K562 (cell line): Measurements from ENCODE around the gene E2F3. TPM values are rescaled to one million over a fixed set of nuclear protein-coding genes. Genes with fewer than 3 reads are reported as not detected.
A peak's percentile ranks its signal among the peaks of the same experiment; 100 is the strongest.

Experiments
- CGGBP1 ChIP-seq: fragments of 250-450 bp; sonication (Bioruptor Pico); IDR thresholded peaks from 2 replicates; pipeline ENCODE4 v1.9.0; 2021; ENCODE audit warnings: mild to moderate bottlenecking
- CTCF ChIP-seq, 3 experiments: IDR thresholded peaks in 2 of 3; conservative IDR thresholded peaks in 1 of 3; 2 replicates each; pipeline ENCODE4 v1.5.1; 2011 to 2012; ENCODE audit warnings: low read length in 3 of 3, mild to moderate bottlenecking in 3 of 3, control low read depth in 2 of 3, improper control_type of control experiment in 1 of 3, inconsistent platforms in 1 of 3, low read depth in 1 of 3, mixed read lengths in 1 of 3, moderate library complexity in 1 of 3; ENCODE audit not compliant: insufficient read depth in 2 of 3
- E2F8 ChIP-seq: fragments of 450-650 bp; IDR thresholded peaks from 2 replicates; pipeline ENCODE4 v1.7.1; 2018; ENCODE audit warnings: mild to moderate bottlenecking, low read depth; ENCODE audit not compliant: partially characterized antibody
- IFI16 ChIP-seq: fragments of 250-450 bp; sonication (Bioruptor Pico); IDR thresholded peaks from 2 replicates; pipeline ENCODE4 v2.1.2; 2022; ENCODE audit warnings: mild to moderate bottlenecking, inconsistent platforms
- TARDBP ChIP-seq: fragments of 450-650 bp; IDR thresholded peaks from 2 replicates; pipeline ENCODE4 v1.6.1; 2016
- TBP ChIP-seq: optimal IDR thresholded peaks from 2 replicates; pipeline ENCODE3; 2011; ENCODE audit warnings: low read depth, low read length, improper control_type of control experiment
- ZNF165 ChIP-seq: fragments of 250-450 bp; sonication (Bioruptor Pico); IDR thresholded peaks from 2 replicates; pipeline ENCODE4 v1.4.0; 2020; ENCODE audit warnings: borderline replicate concordance
- ZNF3 ChIP-seq: fragments of 250-450 bp; sonication (Bioruptor Pico); IDR thresholded peaks from 2 replicates; pipeline ENCODE4 v1.5.0; 2021; ENCODE audit warnings: mild to moderate bottlenecking, moderate library complexity
- ZNF408 ChIP-seq: fragments of 250-450 bp; sonication (Bioruptor Pico); IDR thresholded peaks from 2 replicates; pipeline ENCODE4 v1.4.0; 2020; ENCODE audit warnings: low read depth, mild to moderate bottlenecking, moderate library complexity
- polyA plus RNA-seq, 8 experiments: library from polyadenylated mRNA; depleted of rRNA in 4 of 8; stranded (reverse) in 5 of 8; unstranded in 3 of 8; fragments of >200 nt; fragmentation: Nextera tagmentation in 2 of 8; fragmentation: Illumina TruSeq in 1 of 8; extraction: Ambion mirVana in 2 of 8; extraction: Trizol in 1 of 8; gene quantifications; 2 replicates each; pipeline versions ENCODE4 v1.2.1 to v1.2.3, GENCODE V29; 2011 to 2014; ENCODE audit warnings: inconsistent platforms in 1 of 8, missing spikeins in 1 of 8
- total RNA-seq, 7 experiments: library from RNA; depleted of rRNA in 6 of 7; stranded (reverse); fragments of >200 nt in 6 of 7; fragmentation: Illumina TruSeq in 2 of 7; extraction: Trizol in 2 of 7; gene quantifications; 2 replicates each; pipeline versions ENCODE4 v1.2.1 to v1.2.3, GENCODE V29; 2011 to 2021; ENCODE audit warnings: low replicate concordance in 1 of 7
- TF ChIP-seq, protein P1 (sequence below): fragments of 200-600 bp; sonication (generic); IDR thresholded peaks from one replicate; pipeline ENCODE4 v1.6.1; 2012; ENCODE audit warnings: mild to moderate bottlenecking, low read depth, low read length, inconsistent platforms

Gene E2F3
- total and polyA plus RNA-seq, 9 of the 15 experiments (the other 6 are each of a cell fraction or from before 2014, with no cell fraction given), result 11.1 to 44.7 (median 27.2) TPM

- TF ChIP-seq CTCF (IDR thresholded peaks at IDR 0.05 in 2 of 3, conservative IDR thresholded peaks at IDR 0.05 in 1 of 3; ENCODE audit: insufficient read depth in 2 of 3, low read depth in 1 of 3, low read length in 3 of 3) (no peak), ZNF165 (CRISPR knock-in tag) (no peak), ZNF3 (no peak), IFI16 (CRISPR knock-in tag) (no peak), CGGBP1 (CRISPR knock-in tag) (peak; percentile 67; the same call in 1 of the 2 replicates), TBP (peak; percentile 98), E2F8 (peak; percentile 100), TARDBP (0 out of 2 replicates have a peak, but pooled peaks have one; percentile 41), ZNF408 (CRISPR knock-in tag) (no peak)
- TF ChIP-seq, protein P1, sequence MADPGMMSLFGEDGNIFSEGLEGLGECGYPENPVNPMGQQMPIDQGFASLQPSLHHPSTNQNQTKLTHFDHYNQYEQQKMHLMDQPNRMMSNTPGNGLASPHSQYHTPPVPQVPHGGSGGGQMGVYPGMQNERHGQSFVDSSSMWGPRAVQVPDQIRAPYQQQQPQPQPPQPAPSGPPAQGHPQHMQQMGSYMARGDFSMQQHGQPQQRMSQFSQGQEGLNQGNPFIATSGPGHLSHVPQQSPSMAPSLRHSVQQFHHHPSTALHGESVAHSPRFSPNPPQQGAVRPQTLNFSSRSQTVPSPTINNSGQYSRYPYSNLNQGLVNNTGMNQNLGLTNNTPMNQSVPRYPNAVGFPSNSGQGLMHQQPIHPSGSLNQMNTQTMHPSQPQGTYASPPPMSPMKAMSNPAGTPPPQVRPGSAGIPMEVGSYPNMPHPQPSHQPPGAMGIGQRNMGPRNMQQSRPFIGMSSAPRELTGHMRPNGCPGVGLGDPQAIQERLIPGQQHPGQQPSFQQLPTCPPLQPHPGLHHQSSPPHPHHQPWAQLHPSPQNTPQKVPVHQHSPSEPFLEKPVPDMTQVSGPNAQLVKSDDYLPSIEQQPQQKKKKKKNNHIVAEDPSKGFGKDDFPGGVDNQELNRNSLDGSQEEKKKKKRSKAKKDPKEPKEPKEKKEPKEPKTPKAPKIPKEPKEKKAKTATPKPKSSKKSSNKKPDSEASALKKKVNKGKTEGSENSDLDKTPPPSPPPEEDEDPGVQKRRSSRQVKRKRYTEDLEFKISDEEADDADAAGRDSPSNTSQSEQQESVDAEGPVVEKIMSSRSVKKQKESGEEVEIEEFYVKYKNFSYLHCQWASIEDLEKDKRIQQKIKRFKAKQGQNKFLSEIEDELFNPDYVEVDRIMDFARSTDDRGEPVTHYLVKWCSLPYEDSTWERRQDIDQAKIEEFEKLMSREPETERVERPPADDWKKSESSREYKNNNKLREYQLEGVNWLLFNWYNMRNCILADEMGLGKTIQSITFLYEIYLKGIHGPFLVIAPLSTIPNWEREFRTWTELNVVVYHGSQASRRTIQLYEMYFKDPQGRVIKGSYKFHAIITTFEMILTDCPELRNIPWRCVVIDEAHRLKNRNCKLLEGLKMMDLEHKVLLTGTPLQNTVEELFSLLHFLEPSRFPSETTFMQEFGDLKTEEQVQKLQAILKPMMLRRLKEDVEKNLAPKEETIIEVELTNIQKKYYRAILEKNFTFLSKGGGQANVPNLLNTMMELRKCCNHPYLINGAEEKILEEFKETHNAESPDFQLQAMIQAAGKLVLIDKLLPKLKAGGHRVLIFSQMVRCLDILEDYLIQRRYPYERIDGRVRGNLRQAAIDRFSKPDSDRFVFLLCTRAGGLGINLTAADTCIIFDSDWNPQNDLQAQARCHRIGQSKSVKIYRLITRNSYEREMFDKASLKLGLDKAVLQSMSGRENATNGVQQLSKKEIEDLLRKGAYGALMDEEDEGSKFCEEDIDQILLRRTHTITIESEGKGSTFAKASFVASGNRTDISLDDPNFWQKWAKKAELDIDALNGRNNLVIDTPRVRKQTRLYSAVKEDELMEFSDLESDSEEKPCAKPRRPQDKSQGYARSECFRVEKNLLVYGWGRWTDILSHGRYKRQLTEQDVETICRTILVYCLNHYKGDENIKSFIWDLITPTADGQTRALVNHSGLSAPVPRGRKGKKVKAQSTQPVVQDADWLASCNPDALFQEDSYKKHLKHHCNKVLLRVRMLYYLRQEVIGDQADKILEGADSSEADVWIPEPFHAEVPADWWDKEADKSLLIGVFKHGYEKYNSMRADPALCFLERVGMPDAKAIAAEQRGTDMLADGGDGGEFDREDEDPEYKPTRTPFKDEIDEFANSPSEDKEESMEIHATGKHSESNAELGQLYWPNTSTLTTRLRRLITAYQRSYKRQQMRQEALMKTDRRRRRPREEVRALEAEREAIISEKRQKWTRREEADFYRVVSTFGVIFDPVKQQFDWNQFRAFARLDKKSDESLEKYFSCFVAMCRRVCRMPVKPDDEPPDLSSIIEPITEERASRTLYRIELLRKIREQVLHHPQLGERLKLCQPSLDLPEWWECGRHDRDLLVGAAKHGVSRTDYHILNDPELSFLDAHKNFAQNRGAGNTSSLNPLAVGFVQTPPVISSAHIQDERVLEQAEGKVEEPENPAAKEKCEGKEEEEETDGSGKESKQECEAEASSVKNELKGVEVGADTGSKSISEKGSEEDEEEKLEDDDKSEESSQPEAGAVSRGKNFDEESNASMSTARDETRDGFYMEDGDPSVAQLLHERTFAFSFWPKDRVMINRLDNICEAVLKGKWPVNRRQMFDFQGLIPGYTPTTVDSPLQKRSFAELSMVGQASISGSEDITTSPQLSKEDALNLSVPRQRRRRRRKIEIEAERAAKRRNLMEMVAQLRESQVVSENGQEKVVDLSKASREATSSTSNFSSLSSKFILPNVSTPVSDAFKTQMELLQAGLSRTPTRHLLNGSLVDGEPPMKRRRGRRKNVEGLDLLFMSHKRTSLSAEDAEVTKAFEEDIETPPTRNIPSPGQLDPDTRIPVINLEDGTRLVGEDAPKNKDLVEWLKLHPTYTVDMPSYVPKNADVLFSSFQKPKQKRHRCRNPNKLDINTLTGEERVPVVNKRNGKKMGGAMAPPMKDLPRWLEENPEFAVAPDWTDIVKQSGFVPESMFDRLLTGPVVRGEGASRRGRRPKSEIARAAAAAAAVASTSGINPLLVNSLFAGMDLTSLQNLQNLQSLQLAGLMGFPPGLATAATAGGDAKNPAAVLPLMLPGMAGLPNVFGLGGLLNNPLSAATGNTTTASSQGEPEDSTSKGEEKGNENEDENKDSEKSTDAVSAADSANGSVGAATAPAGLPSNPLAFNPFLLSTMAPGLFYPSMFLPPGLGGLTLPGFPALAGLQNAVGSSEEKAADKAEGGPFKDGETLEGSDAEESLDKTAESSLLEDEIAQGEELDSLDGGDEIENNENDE, result no peak
Observed at GRCh38 chr6:20401205-20402091, at the start of gene E2F3 (continued).
